GM18858 (cell line): Measurements from ENCODE around the gene SIGLEC5.
A peak's percentile ranks its signal among the peaks of the same experiment; 100 is the strongest.

Experiments used
- ATAC-seq: cut with Tn5 transposase; IDR thresholded peaks from one replicate; pipeline ENCODE4 v1.9.1; 2021; ENCODE audit not compliant: unreplicated experiment

The SIGLEC5 gene

GRCh38 chr19:51628153-51628939 lies 1.9 kb downstream of the SIGLEC5 start:
- no peak for ATAC-seq

- no peak for ATAC-seq
Observed at GRCh38 chr19:51627491-51628138, 2.6 kb downstream of the SIGLEC5 start.

- ATAC-seq = no peak
Observed at GRCh38 chr19:51626675-51627074, 3.5 kb downstream of the SIGLEC5 start.

- no peak for ATAC-seq
Observed at GRCh38 chr19:51621178-51621577, 9.0 kb downstream of the SIGLEC5 start.

- no peak for ATAC-seq
Observed at GRCh38 chr19:51615991-51616390, 14.2 kb downstream of the SIGLEC5 start.

- no peak for ATAC-seq
Observed at GRCh38 chr19:51614789-51615188, 15.4 kb downstream of the SIGLEC5 start.

GRCh38 chr19:51610576-51610975 lies 19.6 kb downstream of the SIGLEC5 start:
- ATAC-seq = no peak

GRCh38 chr19:51607920-51608562 lies 22.2 kb downstream of the SIGLEC5 start:
- ATAC-seq = no peak

- ATAC-seq = peak; percentile 73
Observed at GRCh38 chr19:51607077-51607476, 23.1 kb downstream of the SIGLEC5 start.

- ATAC-seq = no peak
Observed at GRCh38 chr19:51602189-51602854, 27.9 kb downstream of the SIGLEC5 start.

- no peak for ATAC-seq
Observed at GRCh38 chr19:51600940-51601580, 29.1 kb downstream of the SIGLEC5 start.

- ATAC-seq = no peak
Observed at GRCh38 chr19:51599084-51599483, 31.1 kb downstream of the SIGLEC5 start.

GRCh38 chr19:51598159-51598915 lies 31.9 kb downstream of the SIGLEC5 start:
- no peak for ATAC-seq

GRCh38 chr19:51595190-51596175 lies 34.7 kb downstream of the SIGLEC5 start:
- no peak for ATAC-seq

- no peak for ATAC-seq
Observed at GRCh38 chr19:51594774-51595109, 35.5 kb downstream of the SIGLEC5 start.

GRCh38 chr19:51593969-51594773 lies 36.0 kb downstream of the SIGLEC5 start:
- peak; percentile 91 for ATAC-seq

GRCh38 chr19:51593138-51593890 lies 36.9 kb downstream of the SIGLEC5 start:
- ATAC-seq = no peak

GRCh38 chr19:51592521-51592920 lies 37.7 kb downstream of the SIGLEC5 start:
- no peak for ATAC-seq
